Trophoblast cell (in vitro differentiated cells and primary cell): ENCODE measurements around the gene DDIT4L. TPM values are rescaled to one million over a fixed set of nuclear protein-coding genes. Genes with fewer than 3 reads are reported as not detected.
A peak's percentile ranks its signal among the peaks of the same experiment; 100 is the strongest.

Experiments used
- DNase-seq, 2 donors: peaks; one replicate each; pipeline ENCODE4 v3.0.0-alpha.2; 2016
- H2AFZ ChIP-seq: 2 replicates; pipeline ENCODE4 v1.6.1; 2013; ENCODE audit warnings: low read length, moderate library complexity, mild to moderate bottlenecking; ENCODE audit not compliant: insufficient read depth, poor library complexity
- H2AK5ac ChIP-seq: 2 replicates; pipeline ENCODE4 v1.6.1; 2013; ENCODE audit warnings: mild to moderate bottlenecking, low read length
- H2BK120ac ChIP-seq: 2 replicates; pipeline ENCODE4 v1.6.1; 2013; ENCODE audit warnings: low read length, mild to moderate bottlenecking, moderate library complexity; ENCODE audit not compliant: insufficient read depth, poor library complexity
- H2BK12ac ChIP-seq: 2 replicates; pipeline ENCODE4 v1.6.1; 2013; ENCODE audit warnings: mild to moderate bottlenecking, low read length, moderate library complexity
- H2BK5ac ChIP-seq: 2 replicates; pipeline ENCODE4 v1.6.1; 2013; ENCODE audit warnings: low read length, low read depth, moderate library complexity, mild to moderate bottlenecking; ENCODE audit not compliant: poor library complexity
- H3K14ac ChIP-seq: 2 replicates; pipeline ENCODE4 v1.6.1; 2013; ENCODE audit warnings: mild to moderate bottlenecking, low read length
- H3K18ac ChIP-seq: 2 replicates; pipeline ENCODE4 v1.6.1; 2013; ENCODE audit warnings: mild to moderate bottlenecking, low read length
- H3K23ac ChIP-seq: 2 replicates; pipeline ENCODE4 v1.6.1; 2013; ENCODE audit warnings: low read length
- H3K27ac ChIP-seq: 2 replicates; pipeline ENCODE4 v1.5.1; 2013; ENCODE audit warnings: low read depth, mild to moderate bottlenecking, inconsistent platforms, low read length, moderate library complexity
- H3K27me3 ChIP-seq: 2 replicates; pipeline ENCODE4 v1.6.1; 2013; ENCODE audit warnings: inconsistent platforms, mild to moderate bottlenecking, low read length, moderate library complexity; ENCODE audit not compliant: insufficient read depth
- H3K36me3 ChIP-seq, 2 experiments: 1 replicate in 1 of 2; 2 replicates in 1 of 2; pipeline ENCODE4 v1.6.1; 2013; ENCODE audit warnings: low read length in 2 of 2, mild to moderate bottlenecking in 2 of 2, moderate library complexity in 1 of 2; ENCODE audit not compliant: insufficient read depth in 2 of 2, control insufficient read depth in 1 of 2
- H3K4ac ChIP-seq: 2 replicates; pipeline ENCODE4 v1.6.1; 2013; ENCODE audit warnings: low read depth, mild to moderate bottlenecking, low read length, moderate library complexity
- H3K4me1 ChIP-seq, 2 experiments: 1 replicate in 1 of 2; 2 replicates in 1 of 2; pipeline ENCODE4 v1.6.1; 2013; ENCODE audit warnings: low read length in 2 of 2, mild to moderate bottlenecking in 2 of 2, moderate library complexity in 1 of 2; ENCODE audit not compliant: insufficient read depth in 2 of 2, control insufficient read depth in 1 of 2
- H3K4me2 ChIP-seq: 2 replicates; pipeline ENCODE4 v1.6.1; 2013; ENCODE audit warnings: inconsistent platforms, mild to moderate bottlenecking, low read length, moderate library complexity
- H3K4me3 ChIP-seq: 2 replicates; pipeline ENCODE4 v1.5.1; 2013; ENCODE audit warnings: mild to moderate bottlenecking, low read depth, low read length, inconsistent platforms
- H3K79me1 ChIP-seq: one replicate; pipeline ENCODE4 v1.6.1; 2013; ENCODE audit warnings: low read length
- H3K79me2 ChIP-seq: 2 replicates; pipeline ENCODE4 v1.6.1; 2013; ENCODE audit warnings: low read length, mild to moderate bottlenecking; ENCODE audit not compliant: control insufficient read depth, insufficient read depth, poor library complexity
- H3K9ac ChIP-seq: 2 replicates; pipeline ENCODE4 v1.6.1; 2013; ENCODE audit warnings: mild to moderate bottlenecking, low read length
- H3K9me3 ChIP-seq: 2 replicates; pipeline ENCODE4 v1.6.1; 2013; ENCODE audit warnings: low read depth, mild to moderate bottlenecking, control low read depth, inconsistent platforms, low read length; ENCODE audit not compliant: insufficient read depth
- H4K12ac ChIP-seq: 2 replicates; pipeline ENCODE4 v1.6.1; 2013; ENCODE audit warnings: low read depth, mild to moderate bottlenecking, low read length, moderate library complexity
- H4K8ac ChIP-seq: 2 replicates; pipeline ENCODE4 v1.6.1; 2013; ENCODE audit warnings: low read depth, mild to moderate bottlenecking, low read length, moderate library complexity
- H4K91ac ChIP-seq: one replicate; pipeline ENCODE4 v1.6.1; 2013; ENCODE audit warnings: low read depth, mild to moderate bottlenecking, low read length, moderate library complexity
- WGBS: extraction: QIAGEN DNeasy Blood & Tissue Kit; methylation state at CpG from one replicate; pipeline ENCODE4 v1.1.7; 2013; ENCODE audit warnings: missing lambda C conversion rate; ENCODE audit not compliant: insufficient read length, insufficient coverage; ENCODE audit errors: extremely low coverage; 5-methylcytosine and 5-hydroxymethylcytosine counted together
- polyA plus RNA-seq: library from polyadenylated mRNA; stranded (reverse); fragments of 200-250 nt; gene quantifications from 2 replicates; pipeline ENCODE4 v1.2.3, GENCODE V29; 2013

Gene DDIT4L
- polyA plus RNA-seq: 2.0 and 3.2 TPM in 2 replicates

DNA sequence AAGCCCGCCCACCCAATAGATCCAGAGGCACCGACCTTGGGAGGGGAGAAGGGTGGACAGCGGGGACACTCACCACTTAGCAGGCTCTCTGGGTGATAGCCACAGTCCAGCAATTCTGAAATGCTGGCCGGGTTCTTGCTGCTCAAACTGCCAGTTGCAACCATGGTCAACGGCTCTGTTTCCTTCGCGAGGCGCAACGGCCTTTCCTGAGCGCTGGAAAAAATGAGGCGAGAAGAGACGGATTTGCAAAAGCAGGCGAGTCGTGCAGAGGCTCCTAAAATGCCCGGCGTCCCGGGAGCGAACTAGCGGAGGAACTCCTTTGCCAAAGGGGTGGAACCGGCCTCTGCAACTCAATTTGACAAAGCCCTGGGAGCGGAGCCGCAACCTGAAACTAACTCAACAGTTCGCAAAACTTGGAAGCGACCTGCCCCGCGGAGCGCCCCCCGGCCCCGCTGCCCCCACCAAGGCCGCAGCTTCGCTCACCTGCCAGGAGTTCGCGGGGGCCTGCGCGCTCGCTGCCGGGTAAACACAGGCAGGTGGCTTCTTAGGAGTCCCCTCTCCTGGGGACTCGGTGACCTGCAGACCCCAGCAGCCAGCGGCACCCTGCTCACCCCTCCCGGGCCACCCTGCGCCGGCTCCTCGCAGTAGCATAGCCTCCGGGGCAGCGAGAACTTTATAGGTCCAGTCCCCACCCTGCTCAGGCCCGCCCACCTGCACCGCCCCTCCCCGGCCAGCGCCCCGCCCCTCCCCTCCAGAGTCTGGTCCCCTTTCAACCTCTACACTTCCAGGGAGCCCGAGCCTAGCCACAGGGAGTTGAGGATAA, at the start of gene DDIT4L:
Gene DDIT4L, minus strand, starts transcription at position 649 of the 823 bp plus-strand sequence. Its CDS starts 485 bp downstream, at position 164.
- H3K18ac ChIP-seq: no peak within 1 kb of the TSS
- H2BK120ac ChIP-seq: no peak within 1 kb of the TSS
- no peak within 1 kb of the TSS for H4K91ac ChIP-seq
- H2AK5ac ChIP-seq: no peak within 1 kb of the TSS
- H3K79me2 ChIP-seq: no peaks in the 10 kb centered on the region
- peak within 1 kb of the TSS; percentile 65 for H3K4me3 ChIP-seq
- no peaks in the 10 kb centered on the region for H3K36me3 ChIP-seq
- no peak within 1 kb of the TSS for H3K23ac ChIP-seq
- no peak within 1 kb of the TSS for H3K14ac ChIP-seq
- H3K27ac ChIP-seq: no peak within 1 kb of the TSS
- H3K79me1 ChIP-seq: no peaks in the 10 kb centered on the region
- no peak within 1 kb of the TSS for H2BK12ac ChIP-seq
- no peak within 1 kb of the TSS for H3K4ac ChIP-seq
- WGBS: no CpG with 5 or more reads among the region's 51 CpGs
- H3K4me2 ChIP-seq: peak within 1 kb of the TSS; percentile 92
- no peak within 1 kb of the TSS for H3K9ac ChIP-seq
- H3K4me1 ChIP-seq: peaks cover 5 to 7% of the 10 kb centered on the region in 2 experiments
- no peak within 1 kb of the TSS for H2BK5ac ChIP-seq
- peaks cover 2% of the 10 kb centered on the region for H3K27me3 ChIP-seq
- DNase-seq: peak; percentile 13 to 51
- H4K8ac ChIP-seq: no peak within 1 kb of the TSS
- no peaks in the 10 kb centered on the region for H3K9me3 ChIP-seq
- H2AFZ ChIP-seq: peak within 1 kb of the TSS; percentile 59
- no peak within 1 kb of the TSS for H4K12ac ChIP-seq

- Histone ChIP-seq H2AK5ac (no peak overlapping the region), H3K27me3 (no peaks in the 10 kb centered on the region), H3K14ac (no peak overlapping the region), H3K4me3 (no peak overlapping the region), H3K9me3 (no peaks in the 10 kb centered on the region), H4K8ac (no peak overlapping the region), H3K4me2 (no peak overlapping the region), H3K79me1 (no peaks in the 10 kb centered on the region), H3K23ac (no peak overlapping the region), H3K36me3 (no peaks in the 10 kb centered on the region), H2BK5ac (no peak overlapping the region), H3K79me2 (no peaks in the 10 kb centered on the region), H4K91ac (no peak overlapping the region), H2AFZ (no peak overlapping the region), H3K27ac (no peak overlapping the region), H3K4me1 (no peaks in the 10 kb centered on the region), H3K4ac (no peak overlapping the region), H3K9ac (no peak overlapping the region), H3K18ac (no peak overlapping the region), H4K12ac (no peak overlapping the region), H2BK120ac (no peak overlapping the region), H2BK12ac (no peak overlapping the region)
- no peak for DNase-seq
- WGBS: no CpG with 5 or more reads among the region's 2 CpGs
Observed at GRCh38 chr4:100240008-100240407, 49.7 kb upstream of the DDIT4L start.

- Histone ChIP-seq H3K23ac (no peak overlapping the region), H3K9ac (no peak overlapping the region), H2AK5ac (no peak overlapping the region), H2AFZ (no peak overlapping the region), H3K14ac (no peak overlapping the region), H3K4me2 (no peak overlapping the region), H3K79me2 (no peaks in the 10 kb centered on the region), H4K8ac (no peak overlapping the region), H3K4ac (no peak overlapping the region), H2BK12ac (no peak overlapping the region), H3K27me3 (no peaks in the 10 kb centered on the region), H2BK120ac (no peak overlapping the region), H2BK5ac (no peak overlapping the region), H3K4me1 (no peaks in the 10 kb centered on the region), H4K12ac (no peak overlapping the region), H4K91ac (no peak overlapping the region), H3K36me3 (peaks cover 1 to 2% of the 10 kb centered on the region in 2 experiments), H3K9me3 (peaks cover 14% of the 10 kb centered on the region), H3K79me1 (no peaks in the 10 kb centered on the region), H3K27ac (no peak overlapping the region), H3K18ac (no peak overlapping the region), H3K4me3 (no peak overlapping the region)
- no peak for DNase-seq
Observed at GRCh38 chr4:100224721-100225120, 34.5 kb upstream of the DDIT4L start.

GRCh38 chr4:100224160-100224559, 33.9 kb upstream of the DDIT4L start:
- H3K79me2 ChIP-seq: no peaks in the 10 kb centered on the region
- no peak for DNase-seq
- no peak overlapping the region for H2BK5ac ChIP-seq
- no peak overlapping the region for H3K18ac ChIP-seq
- no peak overlapping the region for H3K14ac ChIP-seq
- H2AK5ac ChIP-seq: no peak overlapping the region
- no peaks in the 10 kb centered on the region for H3K79me1 ChIP-seq
- H4K12ac ChIP-seq: no peak overlapping the region
- no peak overlapping the region for H3K9ac ChIP-seq
- H3K27ac ChIP-seq: no peak overlapping the region
- no peaks in the 10 kb centered on the region for H3K27me3 ChIP-seq
- H4K91ac ChIP-seq: no peak overlapping the region
- no peak overlapping the region for H2BK120ac ChIP-seq
- no peak overlapping the region for H4K8ac ChIP-seq
- no peak overlapping the region for H3K4me2 ChIP-seq
- no peak overlapping the region for H3K4me3 ChIP-seq
- H3K9me3 ChIP-seq: peaks cover 14% of the 10 kb centered on the region
- H3K4ac ChIP-seq: no peak overlapping the region
- H2BK12ac ChIP-seq: no peak overlapping the region
- peaks cover 1 to 2% of the 10 kb centered on the region in 2 experiments for H3K36me3 ChIP-seq
- no peak overlapping the region for H2AFZ ChIP-seq
- no peak overlapping the region for H3K23ac ChIP-seq
- H3K4me1 ChIP-seq: no peaks in the 10 kb centered on the region
